ENCODE measurements around the gene MRAS.

The MRAS gene

DNA sequence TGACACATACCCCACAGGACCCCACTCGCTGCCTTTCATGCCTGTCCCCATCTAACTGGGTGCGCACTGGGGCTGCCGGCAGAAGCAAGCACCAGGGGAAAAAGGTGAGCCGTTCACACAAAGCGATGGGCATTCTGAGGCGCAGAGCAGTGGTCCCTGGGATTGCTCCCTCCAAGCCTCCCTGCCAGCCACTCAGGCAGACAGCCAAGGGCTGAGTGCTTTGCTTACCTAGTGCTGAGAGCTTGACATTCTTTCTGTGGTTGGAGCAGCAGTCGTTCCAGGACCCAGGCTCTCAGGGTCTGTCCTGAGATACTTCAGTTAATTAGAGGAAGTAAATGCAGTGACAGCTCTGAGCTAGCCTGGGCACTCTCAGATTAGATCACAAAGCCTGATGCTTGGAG lies 91.7 kb downstream of the MRAS start:
- no peak for DNase-seq
- TF ChIP-seq POLR2A (IDR thresholded peaks at IDR 0.05; ENCODE audit: low read length) (no peak), GATA1 (IDR thresholded peaks at IDR 0.05; ENCODE audit: low read depth, low read length) (no peak)

DNA sequence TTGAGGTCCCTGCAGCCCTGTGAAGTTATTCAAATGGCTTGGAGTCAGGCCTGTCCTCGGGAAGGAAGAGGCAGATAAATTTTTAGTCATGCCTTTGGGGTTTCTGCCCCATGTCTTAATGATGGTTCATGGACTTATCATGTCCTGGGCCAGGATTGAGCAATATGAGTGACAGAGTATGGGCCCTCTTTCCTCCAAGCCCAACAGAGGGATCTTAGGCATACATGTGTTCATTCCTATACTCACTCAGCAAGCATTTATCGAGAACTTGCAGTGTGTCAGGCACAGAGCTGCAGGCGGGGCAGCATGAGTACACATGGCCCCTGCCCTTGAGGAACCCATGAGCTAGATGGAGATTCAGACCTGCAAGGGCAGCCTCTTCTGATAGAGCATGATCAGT lies 92.2 kb downstream of the MRAS start:
- DNase-seq, result no peak
- no peak for TF ChIP-seq GATA1 (IDR thresholded peaks at IDR 0.05; ENCODE audit: low read depth, low read length)
- TF ChIP-seq POLR2A (IDR thresholded peaks at IDR 0.05; ENCODE audit: low read length), result no peak

DNA sequence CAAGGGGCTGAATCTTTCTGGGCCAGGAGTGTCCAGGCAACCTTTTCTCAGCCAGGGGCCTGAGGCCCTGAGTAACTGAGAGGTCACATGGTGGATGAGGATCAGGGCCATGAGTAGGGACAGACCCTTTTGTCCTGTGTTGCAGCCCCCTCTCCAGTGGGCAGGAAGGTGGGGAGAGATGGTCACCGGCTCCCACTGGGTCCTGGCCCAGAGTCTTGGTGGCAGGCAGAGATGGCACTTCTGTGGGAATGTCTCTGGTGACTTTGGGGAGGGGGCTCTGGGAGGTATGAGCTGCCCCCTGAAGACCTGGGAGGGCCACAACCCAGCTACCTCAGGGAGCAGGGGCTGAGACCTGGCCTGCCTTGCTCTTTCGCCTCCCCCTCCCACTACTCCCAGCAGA lies 92.9 kb downstream of the MRAS start:
- no peak for TF ChIP-seq GATA1 (IDR thresholded peaks at IDR 0.05; ENCODE audit: low read depth, low read length)
- TF ChIP-seq POLR2A (IDR thresholded peaks at IDR 0.05; ENCODE audit: low read length), result no peak

DNA sequence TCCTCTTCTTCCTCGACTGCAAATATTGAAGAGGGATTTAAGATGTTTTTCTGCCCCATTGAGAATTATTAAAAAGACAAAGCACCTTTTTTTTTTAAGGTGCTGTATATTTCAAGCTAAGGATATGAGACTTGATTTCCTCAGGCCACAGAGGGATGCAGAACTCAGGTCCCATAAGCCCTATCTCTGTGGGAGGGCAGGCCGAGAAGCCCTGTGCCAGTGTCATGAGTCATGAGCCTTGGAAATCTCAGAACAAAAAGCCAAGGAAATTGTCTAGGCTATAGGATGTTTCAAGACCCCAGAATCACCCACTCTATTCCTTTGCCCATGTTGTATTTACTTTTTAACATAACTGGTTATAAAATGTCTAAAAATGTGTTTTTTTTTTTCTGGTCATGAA lies 93.4 kb downstream of the MRAS start:
- TF ChIP-seq POLR2A (IDR thresholded peaks at IDR 0.05; ENCODE audit: low read length), result no peak
- TF ChIP-seq GATA1 (IDR thresholded peaks at IDR 0.05; ENCODE audit: low read depth, low read length), result no peak
- no peak for DNase-seq

More for the DNA sequence above, 92.9 kb downstream of the MRAS start:
- DNase-seq, result no peak

DNA sequence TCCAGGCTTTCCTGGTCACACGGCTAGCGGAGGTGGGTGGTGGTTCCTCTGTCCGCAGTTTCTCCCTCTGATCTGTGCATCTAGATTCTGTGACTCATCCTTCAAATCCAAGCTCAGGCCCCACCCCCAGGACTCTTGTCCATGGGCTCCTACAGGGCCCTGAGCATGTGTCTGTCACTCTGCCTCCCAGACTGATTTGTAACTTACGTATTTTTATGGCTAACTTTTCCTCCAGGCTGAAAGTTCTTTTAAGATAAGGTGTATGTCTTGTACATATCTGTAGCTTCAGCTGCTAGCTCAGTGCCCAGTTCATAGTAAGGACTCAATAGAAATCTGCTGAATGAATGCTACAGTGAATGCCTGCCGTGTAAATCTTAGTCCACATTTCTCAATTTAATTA lies 94.1 kb downstream of the MRAS start:
- TF ChIP-seq GATA1 (IDR thresholded peaks at IDR 0.05; ENCODE audit: low read depth, low read length), result no peak
- no peak for TF ChIP-seq POLR2A (IDR thresholded peaks at IDR 0.05; ENCODE audit: low read length)

DNA sequence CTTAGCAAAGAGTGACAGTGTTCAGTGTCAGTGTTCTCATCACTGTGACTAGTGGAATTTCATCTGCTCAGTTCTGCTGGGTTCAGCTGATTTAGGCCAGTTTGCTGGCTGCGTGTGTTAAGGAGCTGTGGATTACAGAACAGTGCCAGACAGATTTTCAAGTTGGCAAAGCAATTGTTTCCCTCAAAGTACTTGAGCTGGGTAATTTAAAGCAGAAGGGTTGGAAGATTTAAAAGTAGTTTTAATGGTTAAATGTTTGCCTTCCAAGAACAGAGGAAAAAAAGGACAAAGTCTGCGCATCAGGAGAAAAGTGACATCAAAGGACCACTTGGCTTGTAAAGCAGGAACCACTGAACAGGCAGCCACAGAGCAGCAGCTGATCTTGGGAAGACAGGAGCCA lies 94.7 kb downstream of the MRAS start:
- no peak for DNase-seq

More for the DNA sequence above, 94.1 kb downstream of the MRAS start:
- DNase-seq, result peak; percentile 5 to 39

DNA sequence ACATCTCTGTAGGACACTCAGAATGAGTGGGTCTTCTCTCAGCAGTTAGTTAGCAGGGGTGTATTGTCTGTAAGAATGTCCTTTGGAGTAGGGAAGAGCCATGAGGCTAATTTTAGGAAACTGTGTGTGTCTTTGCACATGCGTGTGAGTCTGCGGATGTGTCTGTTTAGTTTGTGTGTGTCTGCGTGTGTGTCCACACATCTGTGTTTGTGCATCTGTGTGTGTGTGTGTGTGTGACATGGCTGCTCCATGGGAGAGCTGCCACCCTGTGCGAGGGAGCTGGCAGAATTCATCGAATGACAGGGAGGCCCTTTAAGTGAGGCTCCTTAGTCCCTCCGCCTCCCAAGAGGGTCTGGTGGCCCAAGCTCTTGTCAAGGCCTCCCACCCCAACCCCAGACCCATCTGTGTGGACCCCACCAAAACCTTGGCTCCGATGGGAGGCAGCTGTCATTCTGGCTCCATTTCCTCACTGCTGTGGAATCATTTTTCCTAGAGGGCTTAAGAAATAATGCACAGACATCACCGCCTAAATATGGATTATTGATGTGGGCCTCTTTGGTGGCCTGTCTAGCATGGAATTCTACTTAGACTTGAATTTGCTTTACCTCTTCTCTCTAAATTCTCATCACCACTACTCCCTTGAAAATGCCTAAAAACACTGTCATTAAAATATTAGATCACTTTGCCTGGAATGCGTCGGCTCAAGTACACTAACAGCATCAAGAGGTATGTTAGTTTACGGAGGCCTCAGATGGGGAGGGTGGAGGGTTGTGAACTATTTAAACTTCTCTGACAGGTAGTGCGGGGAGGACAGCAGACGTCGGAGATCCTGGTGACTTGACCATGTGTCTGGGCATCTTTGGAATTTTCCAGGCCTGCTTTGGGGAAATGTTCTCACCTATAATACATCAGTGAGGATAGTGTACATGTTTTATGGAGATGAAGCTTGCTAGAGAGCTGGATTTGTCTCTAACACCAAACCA lies 95.4 kb downstream of the MRAS start:
- TF ChIP-seq POLR2A (IDR thresholded peaks at IDR 0.05; ENCODE audit: low read length) (no peak), GATA1 (IDR thresholded peaks at IDR 0.05; ENCODE audit: low read depth, low read length) (no peak)
- DNase-seq, result no peak

More for the DNA sequence above, 94.7 kb downstream of the MRAS start:
- TF ChIP-seq GATA1 (IDR thresholded peaks at IDR 0.05; ENCODE audit: low read depth, low read length) (no peak), POLR2A (IDR thresholded peaks at IDR 0.05; ENCODE audit: low read length) (no peak)

DNA sequence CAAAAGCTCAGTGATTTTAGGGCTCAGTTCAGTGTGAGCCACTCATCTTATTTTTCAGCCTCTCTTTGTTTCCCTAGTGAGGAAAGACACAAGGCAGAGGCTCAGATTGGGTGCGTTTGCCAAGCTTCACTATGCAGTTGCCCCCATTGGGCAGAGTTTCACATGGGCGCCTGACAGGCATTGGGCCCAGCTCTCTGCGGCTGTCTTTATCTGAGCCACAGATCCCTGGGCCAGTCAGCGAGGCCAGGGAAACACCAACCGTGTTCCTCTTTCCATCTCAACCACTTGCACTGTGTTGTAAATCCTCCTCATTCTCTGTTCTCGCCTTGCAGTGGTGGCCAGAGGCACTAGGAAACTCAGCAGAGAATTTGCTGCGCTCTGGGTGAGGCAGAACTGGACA lies 96.9 kb downstream of the MRAS start:
- DNase-seq, result no peak
- TF ChIP-seq POLR2A (IDR thresholded peaks at IDR 0.05; ENCODE audit: low read length), result no peak
- TF ChIP-seq GATA1 (IDR thresholded peaks at IDR 0.05; ENCODE audit: low read depth, low read length), result no peak

DNA sequence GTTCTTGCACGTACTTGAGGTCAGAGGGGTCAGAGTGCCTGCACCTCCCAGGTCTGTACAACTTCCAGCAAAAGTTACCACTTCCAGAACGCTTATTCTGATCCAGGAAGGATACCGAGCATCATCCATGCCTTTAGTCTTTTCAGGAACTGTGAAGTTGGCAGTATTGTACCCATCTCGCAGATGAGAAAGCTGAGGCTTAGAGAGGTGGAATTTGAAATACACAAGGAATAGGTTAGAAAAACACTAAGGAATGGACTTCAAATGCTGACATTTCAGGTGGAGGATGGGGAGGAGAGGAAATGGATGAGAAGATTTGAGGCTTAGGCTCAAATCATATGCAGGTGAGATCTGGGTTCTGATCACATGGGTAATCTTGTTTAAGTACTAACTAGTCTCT lies 97.3 kb downstream of the MRAS start:
- no peak for DNase-seq
- TF ChIP-seq POLR2A (IDR thresholded peaks at IDR 0.05; ENCODE audit: low read length) (no peak), GATA1 (IDR thresholded peaks at IDR 0.05; ENCODE audit: low read depth, low read length) (no peak)

DNA sequence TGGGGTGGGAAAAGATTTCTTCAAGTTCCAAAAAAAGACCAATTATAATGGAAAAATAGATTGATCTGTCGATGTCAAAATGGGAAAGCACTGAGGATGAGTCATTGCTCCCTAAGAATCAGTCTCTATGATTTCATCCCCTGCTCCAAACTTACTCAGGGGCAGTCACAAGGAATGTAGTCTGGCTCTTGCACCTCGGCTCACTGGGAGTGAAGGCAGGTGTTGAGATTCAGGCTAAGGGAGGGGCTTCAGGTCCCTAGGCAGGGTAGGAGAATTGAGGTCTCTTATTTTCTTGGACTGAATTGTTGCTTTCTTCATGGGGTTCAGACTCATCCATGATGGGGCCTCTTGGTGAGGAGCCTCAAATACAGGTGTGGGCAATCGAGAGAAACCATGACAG lies 100.3 kb downstream of the MRAS start:
- TF ChIP-seq GATA1 (IDR thresholded peaks at IDR 0.05; ENCODE audit: low read depth, low read length), result no peak
- no peak for TF ChIP-seq POLR2A (IDR thresholded peaks at IDR 0.05; ENCODE audit: low read length)

DNA sequence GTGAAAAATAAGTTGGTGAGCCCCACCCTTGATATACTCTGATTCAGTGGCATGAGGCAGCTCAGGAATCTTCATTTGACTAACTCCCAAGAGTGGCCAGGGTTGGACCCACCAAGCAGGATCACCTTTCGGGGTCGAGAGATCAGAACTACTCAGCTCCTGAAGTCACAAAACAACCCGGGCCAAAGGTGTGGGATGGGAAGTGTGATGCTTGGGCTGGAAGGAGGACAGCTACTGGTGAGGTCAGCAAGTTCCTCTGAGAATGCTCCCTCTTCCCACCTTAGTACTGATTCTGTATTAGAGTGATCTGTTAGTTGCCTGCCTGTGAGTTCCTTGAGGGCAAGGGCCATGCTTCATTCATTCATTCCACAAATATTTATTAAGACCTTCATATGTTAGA lies 101.1 kb downstream of the MRAS start:
- no peak for DNase-seq
- TF ChIP-seq GATA1 (IDR thresholded peaks at IDR 0.05; ENCODE audit: low read depth, low read length) (no peak), POLR2A (IDR thresholded peaks at IDR 0.05; ENCODE audit: low read length) (no peak)

More for the DNA sequence above, 100.3 kb downstream of the MRAS start:
- no peak for DNase-seq

DNA sequence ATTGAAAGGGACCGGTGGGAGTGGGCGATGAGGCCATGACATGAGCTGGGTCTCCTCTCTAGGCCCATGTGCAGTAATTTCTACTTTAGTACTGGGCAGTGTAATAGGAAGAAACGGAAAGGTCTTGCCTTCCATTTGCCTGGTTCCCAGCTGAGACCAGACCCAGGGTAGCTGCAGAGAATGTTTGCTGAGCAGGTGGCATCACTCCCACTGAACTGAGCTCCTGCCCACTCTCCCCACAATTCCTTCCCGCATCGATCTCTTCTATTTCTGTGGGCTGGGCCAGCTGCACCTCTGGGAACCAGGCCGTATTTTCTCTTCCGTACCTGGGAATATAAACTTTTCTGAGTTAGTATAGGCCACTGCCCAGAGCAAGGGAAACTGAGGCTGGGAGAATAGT lies 101.8 kb downstream of the MRAS start:
- no peak for DNase-seq

DNA sequence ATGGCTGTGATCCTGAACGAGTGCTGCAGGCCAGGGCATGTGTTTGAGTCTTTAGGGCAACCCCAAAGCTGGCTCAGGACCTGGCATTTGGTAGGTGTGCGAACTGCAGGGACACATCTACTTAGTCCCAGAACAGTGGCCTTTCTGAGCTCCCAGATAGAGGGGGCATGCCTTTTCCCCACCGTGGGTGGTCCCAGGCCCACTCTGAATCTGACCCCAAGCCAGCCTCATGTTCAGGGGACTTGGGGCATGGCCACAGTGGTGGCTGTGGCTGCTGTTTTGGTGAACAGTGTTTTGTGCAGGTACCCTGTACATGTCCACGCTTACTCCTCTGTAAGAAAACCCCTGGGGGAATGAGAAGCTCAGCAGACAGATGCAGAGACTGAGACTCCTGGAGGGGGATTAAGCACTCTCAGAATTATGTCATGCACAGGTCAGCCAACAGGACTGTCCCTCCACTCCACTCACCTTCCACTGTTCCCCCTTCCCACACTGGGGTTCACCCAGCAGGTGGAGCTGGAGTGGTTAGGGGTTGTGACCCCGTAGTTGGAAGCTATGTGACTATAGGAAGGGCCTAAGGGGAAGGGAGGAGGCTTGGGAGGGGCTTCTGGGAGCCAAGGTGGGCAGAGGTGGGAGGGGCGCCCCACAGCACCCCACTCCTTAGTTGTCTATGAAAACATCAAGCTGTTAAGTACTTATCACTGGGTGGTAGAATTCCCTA lies 102.5 kb downstream of the MRAS start:
- no peak for TF ChIP-seq POLR2A (IDR thresholded peaks at IDR 0.05; ENCODE audit: low read length)

More for the DNA sequence above, 101.8 kb downstream of the MRAS start:
- TF ChIP-seq GATA1 (IDR thresholded peaks at IDR 0.05; ENCODE audit: low read depth, low read length), result no peak
- TF ChIP-seq POLR2A (IDR thresholded peaks at IDR 0.05; ENCODE audit: low read length), result no peak

DNA sequence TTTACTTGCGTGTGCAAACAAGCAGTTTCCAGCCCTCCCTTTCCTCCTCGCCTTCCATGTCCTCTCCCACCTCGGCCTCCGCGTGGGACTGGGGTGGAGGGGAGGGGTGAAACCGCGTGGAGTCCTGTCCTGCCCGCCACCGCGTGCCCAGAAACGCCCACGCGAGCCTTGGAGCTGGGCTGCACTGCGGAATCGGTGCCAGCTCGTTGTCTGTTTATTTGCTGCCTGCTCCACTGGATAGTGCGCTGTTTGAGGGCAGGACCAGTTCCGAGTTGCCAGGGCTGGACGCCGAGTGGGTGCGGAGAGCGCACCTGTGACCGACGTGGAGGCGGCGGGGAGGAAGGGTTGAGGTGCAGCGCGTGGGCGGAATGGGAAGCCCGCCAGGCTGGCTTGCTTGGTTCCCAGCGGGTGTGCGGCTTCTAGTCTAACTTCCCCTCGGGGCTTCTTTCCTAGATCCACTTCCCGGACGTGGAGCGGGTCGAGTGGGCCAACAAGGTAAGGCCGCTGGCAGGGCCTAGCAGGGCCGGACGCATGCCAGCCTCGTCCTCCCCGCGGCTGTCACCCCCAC lies 103.3 kb downstream of the MRAS start:
- DNase-seq, result no peak
- TF ChIP-seq POLR2A (IDR thresholded peaks at IDR 0.05; ENCODE audit: low read length) (no peak), GATA1 (IDR thresholded peaks at IDR 0.05; ENCODE audit: low read depth, low read length) (no peak)

More for the DNA sequence above, 102.5 kb downstream of the MRAS start:
- no peak for DNase-seq

Measured in erythroblast (primary cell).